ENCODE measurements around the gene BICDL1.

DNA sequence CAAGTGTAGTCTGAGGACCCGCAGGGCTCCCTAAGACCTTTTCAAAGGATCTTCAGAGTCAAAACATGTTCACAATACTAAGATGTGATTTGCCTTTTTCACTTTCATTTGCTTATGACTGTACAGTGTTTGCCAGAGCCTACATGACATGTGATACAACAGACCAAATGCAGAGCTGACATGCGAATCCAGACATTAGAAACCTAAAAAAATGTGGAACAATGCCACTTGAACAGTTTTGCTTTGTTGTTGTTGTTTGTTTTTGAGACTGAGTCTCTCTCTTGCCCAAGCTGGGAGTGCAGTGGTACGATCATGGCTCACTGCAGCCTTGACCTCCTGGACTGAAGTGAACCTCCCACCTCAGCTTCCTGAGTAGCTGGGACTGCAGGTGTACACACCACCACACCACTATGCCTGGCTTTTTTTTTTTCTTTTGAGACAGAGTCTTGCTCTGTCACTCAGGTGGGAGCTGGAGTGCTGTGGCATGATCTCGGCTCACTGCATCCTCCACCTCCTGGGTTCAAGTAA, 132.8 kb downstream of the BICDL1 start:
- TF ChIP-seq E2F8 (IDR thresholded peaks at IDR 0.05; ENCODE audit: low read depth, partially characterized antibody) (no peak), CTCF (IDR thresholded peaks at IDR 0.05 in 2 of 3, conservative IDR thresholded peaks at IDR 0.05 in 1 of 3; ENCODE audit: control insufficient read depth in 2 of 3, extremely low read depth in 1 of 3, insufficient read depth in 1 of 3, low read depth in 3 of 3, low read length in 3 of 3) (no peak), CREM (IDR thresholded peaks at IDR 0.05; ENCODE audit: low read depth) (peak; percentile 46; the same call in 1 of the 2 replicates)
